NCI-H1930 (cell line): ENCODE results near the gene SLC22A2.
"Not testable (repeated sequence)": the region's sequence is repeated elsewhere in the genome, so short reads cannot be mapped to it uniquely, and the experiment has no call there.

ENCODE experiments used
- DNase-seq, 2 experiments: peaks; one replicate each; lab custom pipeline; 2025; lab: John Stamatoyannopoulos, UW

The SLC22A2 gene

GRCh38 chr6:160248538-160248937 is 10.1 kb downstream of the SLC22A2 start:
- DNase-seq: no peak

GRCh38 chr6:160247457-160247883 is 11.2 kb downstream of the SLC22A2 start:
- DNase-seq: no peak

- no peak for DNase-seq
These were observed 17.9 kb downstream of the SLC22A2 start for GRCh38 chr6:160240691-160241084.

GRCh38 chr6:160239929-160240690 is 18.5 kb downstream of the SLC22A2 start:
- no peak for DNase-seq

DNA sequence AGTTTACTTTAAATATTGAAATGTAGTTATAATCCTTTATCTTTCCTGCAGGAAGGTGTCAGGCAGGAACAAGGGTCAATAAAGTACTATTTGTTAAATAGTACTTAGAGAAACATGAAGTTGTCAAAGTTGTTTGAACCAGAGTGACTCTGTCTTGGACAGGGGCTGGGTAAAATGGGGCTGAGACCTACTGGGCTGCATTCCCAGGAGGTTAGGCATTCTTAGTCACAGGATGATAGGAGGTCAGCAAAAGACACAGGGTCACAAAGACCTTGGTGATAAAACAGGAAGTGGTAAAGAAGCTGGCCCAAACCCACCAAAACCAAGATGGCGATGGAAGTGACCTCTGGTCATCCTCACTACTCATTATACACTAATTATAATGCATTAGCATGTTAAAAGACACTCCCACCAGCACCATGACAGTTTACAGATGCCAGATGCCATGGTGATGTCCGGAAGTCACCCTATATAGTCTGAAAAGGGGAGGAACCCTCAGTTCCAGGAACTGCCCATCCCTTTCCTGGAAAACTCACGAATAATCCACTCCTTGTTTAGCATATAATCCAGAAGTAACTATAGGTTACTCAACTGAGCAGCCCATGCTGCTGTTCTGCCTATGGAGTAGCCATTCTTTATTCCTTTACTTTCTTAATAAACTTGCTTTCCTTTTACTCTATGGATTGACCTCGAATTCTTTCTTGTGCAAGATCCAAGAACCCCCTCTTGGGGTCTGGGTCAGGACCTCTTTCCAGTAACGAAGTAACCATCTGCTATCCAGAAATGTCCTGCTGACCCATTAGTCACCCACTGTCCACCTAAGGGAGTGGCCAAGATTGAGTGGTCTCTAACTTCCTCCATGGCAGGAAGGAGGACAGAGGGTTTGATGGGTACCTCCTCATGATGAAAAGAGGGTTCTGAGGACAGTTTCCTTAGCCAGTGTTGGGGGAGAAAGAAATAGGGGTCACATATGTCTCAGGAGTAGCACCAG is 19.6 kb downstream of the SLC22A2 start:
- DNase-seq: no peak

DNA sequence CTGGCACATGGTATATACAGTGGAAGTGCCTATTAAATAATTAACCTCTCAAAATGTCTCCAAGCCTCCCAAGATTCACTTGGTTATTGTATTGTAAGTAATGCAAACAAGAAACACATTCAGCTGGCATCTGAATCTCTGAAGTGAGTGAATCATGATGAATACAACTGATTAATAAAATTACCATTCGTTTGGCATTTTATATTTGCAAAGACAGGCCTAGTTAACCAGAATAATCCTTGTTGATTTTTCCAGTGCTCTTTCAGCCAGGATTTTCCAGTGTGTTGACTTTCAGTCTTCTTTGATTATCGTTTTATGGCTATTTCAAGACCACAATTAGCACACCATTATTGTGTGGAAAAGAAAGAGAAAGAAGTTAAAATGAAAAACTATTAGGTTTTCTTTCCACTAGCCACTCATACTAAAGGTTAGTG is 20.3 kb downstream of the SLC22A2 start:
- no peak for DNase-seq

DNA sequence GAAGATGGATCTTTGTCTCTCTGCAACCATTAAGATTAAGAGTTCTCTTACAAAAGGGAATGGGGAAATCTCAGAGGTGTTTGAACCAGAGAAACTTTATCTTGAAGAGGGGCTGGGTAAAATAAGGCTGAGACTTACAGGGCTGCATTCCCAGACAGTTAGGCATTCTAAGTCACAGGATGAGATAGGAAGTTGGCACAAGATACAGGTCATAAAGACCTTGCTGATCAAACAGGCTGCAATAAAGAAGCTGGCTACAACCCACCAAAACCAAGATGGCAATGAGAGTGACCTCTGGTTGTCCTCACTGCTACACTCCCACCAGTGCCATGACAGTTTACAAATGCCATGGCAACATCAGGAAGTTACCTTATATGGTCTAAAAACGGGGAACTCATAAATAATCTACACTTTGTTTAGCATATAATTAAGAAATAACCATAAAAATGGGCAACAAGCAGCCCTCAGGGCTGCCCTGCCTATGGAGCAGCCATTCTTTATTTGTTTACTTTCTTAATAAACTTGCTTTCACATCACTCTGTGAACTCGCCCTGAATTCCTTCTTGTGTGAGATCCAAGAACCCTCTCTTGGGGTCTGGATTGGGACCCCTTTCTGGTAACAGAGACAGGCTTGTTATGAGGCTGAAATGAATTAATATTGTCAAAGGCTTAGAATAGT is 20.9 kb downstream of the SLC22A2 start:
- not testable (repeated sequence) for DNase-seq

DNA sequence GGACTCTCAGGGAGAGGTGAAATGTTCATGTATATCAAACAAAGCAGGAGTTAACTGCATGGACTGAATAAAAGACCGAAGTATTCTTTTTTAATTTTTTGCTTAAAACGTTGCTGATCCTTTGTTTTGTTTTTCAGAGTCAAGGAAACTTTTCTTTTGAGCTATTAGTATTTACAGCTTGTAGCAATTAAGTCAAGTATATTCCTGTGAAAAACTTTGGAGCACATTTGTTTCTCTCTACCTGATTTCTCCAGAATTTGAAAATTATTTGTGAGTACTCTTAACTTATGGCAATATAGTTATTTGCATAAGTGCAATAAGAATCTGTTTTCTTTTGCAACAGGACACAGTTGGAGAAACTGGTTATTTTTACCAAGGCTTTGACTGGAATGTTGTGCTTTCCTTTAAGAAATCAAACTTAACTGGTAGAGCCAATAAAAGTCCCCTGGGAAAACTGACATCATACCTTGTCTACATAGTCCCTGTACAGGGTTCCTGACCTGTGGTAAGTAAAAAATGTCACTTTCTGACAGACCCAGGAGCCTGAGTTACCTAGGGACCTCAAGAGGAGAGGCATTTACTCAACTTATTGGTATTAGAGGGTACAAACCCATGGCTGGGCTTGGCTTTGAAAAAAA is 22.3 kb downstream of the SLC22A2 start:
- DNase-seq: not testable (repeated sequence)

- DNase-seq: not testable (repeated sequence)
These were observed 24.5 kb downstream of the SLC22A2 start for GRCh38 chr6:160233950-160234640.

- DNase-seq: no peak
These were observed 30.9 kb downstream of the SLC22A2 start for GRCh38 chr6:160227769-160228161.

DNA sequence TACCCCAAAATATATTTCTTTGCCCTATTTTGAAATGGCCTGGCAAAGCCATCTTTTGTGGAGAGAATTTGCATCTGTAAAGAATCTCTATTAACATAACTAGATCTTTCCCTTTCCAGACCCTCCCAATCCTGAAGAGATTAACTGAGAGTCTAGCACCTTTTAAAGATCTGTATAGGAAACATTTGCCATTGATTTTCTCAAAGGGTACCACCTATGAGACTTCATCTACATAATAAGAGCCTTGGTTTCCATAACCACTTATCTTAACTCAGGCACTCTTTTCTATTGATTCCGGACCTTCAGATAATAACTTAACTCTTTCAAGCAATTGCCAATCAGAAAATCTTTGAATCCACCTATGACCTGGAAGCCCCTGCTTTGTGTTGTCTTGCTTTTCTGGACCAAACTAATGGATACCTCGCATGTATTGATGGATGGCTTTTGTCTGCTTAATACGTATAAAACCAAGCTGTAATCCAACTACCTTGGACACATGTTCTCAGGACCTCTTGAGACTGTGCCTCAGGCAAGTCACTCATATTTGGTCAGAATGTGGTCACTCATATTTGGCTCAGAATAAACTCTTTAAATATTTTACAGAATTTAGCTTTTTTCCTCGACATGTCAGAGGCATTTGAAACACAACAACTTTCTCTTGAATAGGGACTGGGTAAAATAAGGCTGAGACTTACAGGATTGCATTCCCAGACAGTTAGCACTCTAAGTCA is 31.4 kb downstream of the SLC22A2 start:
- no peak for DNase-seq

DNA sequence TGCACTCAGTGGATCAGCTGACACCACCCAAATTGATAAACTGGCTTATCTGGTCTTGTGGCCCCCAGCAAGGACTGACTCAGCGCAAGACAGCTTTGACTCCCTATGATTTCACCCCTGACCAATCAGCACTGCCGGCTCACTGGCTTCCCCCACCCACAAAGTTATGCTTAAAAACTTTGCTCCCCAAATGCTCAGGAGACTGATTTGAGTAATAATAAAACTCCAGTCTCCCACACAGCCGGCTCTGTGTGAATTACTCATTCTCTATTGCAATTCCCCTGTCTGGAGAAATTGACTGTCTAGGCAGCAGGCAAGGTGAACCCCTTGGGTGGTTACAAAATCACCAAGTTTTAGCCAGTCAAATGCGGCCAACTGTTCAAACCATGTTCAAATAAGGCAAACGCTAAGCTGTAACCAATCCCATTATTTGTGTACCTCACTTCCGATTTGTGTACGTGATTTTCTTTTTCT is 32.5 kb downstream of the SLC22A2 start:
- no peak for DNase-seq

DNA sequence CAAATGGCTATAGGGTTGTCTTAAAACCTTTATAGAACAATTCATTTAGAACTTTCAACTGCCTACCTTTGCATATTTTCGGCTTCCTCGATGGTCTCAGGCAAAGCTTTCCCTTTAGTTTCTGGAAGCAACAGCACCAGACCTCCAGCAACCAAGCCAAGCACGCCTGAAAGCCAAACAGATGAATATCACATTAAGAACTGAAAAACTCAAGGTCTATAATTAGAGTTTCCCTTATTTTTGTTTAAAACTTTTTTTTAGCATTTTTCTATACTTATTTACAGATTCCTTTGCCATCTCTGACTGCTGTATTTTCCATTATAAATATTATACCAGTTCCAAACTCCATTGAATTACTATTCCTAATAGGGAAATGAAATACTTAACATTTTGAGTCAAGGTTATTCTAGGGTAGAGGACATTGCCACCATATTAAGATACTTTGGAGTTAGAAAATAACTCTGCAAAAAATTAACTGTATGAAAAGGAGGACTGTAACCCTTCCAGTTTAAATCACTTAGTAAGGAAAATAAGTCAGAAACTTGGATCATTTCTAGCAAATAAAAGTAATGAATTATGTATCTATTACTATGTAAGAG is 33.9 kb downstream of the SLC22A2 start:
- no peak for DNase-seq

DNA sequence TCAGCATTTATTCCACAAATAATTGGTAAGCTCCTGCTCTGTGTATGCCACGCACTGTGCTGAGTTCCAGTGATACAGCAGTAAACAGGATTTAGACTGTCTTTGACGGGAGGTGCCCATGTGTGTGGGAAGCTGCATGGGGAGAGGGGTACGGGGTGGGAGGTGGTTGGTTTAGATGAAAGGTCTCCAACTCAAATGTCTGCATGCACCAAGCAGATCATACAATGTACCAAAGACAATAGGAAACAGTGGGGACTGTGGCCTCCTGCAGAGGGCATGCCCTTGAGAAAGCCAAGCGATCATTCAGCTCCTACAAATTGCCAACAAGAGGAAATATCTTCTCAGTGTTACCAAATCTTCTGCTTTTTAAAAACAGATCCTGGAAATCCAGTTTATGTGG is 36.1 kb downstream of the SLC22A2 start:
- DNase-seq: no peak

- no peak for DNase-seq
These were observed 36.7 kb downstream of the SLC22A2 start for GRCh38 chr6:160221918-160222317.

- no peak for DNase-seq
These were observed 37.2 kb downstream of the SLC22A2 start for GRCh38 chr6:160221423-160221822.

DNA sequence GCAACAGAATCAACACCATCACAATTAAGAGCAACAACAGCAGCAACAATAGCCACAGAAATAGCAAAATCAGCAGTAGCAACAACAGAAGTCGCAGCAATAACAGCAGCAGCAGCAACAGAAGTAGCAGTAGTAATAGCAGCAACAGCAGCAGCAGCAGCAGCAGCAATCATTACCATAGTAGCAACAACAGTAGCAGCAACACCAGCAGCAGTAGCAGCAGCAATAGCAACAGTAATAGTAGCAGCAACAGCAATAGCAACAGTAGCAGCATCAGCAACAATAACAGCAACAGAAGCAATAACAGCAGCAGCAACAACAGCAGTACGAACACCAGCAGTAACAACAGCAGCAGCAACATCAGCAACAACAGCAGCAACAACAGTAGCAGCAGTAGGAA is 39.8 kb downstream of the SLC22A2 start:
- DNase-seq: no peak

DNA sequence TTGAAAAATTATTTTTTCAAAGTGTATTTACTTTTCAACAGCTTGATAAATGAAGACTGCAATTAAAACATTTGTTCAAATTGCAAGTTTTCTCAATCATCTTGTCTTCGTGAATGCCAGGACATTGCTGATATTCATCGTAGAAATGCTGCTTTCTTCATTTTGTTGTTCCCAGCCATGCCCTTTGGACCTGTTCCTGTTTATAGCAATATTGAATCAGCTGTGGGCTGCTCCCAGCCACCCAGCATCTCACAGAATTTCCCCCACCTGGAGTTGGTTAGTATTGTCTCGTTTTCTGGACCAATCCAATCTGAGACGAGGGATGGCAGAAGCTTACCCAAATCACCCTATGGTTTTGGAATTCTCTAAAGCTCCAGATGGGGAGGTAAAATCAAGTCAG is 40.8 kb downstream of the SLC22A2 start:
- DNase-seq: no peak

DNA sequence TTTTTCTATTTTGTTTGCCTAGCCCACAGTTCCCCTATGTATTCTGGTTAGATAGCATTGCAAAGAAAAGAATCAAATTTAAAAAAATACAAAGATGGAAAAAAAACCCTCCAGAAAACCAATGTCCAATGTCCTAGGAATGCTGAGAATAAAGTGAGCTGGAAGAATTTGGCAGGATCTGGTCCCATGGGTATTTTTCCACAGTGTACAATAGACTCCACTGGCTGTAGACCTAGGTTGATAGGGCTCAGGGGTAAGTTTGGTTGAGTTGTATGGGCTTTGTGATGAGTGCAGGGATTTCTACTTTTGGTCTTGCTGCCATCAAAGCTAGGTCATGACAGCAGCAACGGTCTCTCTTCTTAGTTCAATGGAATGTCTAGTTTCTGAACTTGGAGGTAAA is 41.5 kb downstream of the SLC22A2 start:
- DNase-seq: no peak

DNA sequence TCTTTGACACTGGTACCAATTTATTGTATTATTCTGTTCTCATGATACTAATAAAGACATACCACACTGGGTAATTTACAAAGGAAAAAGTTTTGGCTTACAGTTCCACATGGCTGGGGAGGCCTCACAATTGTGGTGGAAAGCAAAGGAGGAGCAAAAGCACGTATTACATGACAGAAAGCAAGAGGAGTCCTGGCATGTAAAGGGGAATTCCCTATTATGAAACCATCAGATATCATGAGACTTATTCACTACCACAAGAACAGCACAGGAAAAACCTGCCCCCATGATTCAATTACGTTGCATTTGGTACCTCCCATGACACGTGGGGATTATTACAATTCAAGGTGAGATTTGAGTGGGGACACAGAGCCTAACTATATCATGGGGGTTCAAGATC is 43.4 kb downstream of the SLC22A2 start:
- no peak for DNase-seq
